DND-41 (cell line): ENCODE results near the gene SMC3.
"Not testable (repeated sequence)": the region's sequence is repeated elsewhere in the genome, so short reads cannot be mapped to it uniquely, and the experiment has no call there.

Experiments used
- ATAC-seq: fragments of 200-7000 bp; cut with Tn5 transposase; 3 replicates; pipeline ENCODE4 v1.9.1; 2021; ENCODE audit warnings: low read depth; ENCODE audit not compliant: insufficient read depth
- DNase-seq: peaks from one replicate; pipeline ENCODE4 v3.0.0-alpha.2; 2020
- H2AFZ ChIP-seq: 2 replicates; pipeline ENCODE4 v1.6.0; 2012; ENCODE audit warnings: low read depth, low read length
- H3K27ac ChIP-seq: 2 replicates; pipeline ENCODE4 v1.5.1; 2012; ENCODE audit warnings: low read length, inconsistent platforms
- H3K27me3 ChIP-seq: fragments of 200-600 bp; sonication (generic); 2 replicates; pipeline ENCODE4 v1.6.0; 2012; ENCODE audit warnings: low read length, mild to moderate bottlenecking, inconsistent platforms; ENCODE audit not compliant: insufficient read depth, poor library complexity
- H3K36me3 ChIP-seq: 2 replicates; pipeline ENCODE4 v1.5.1; 2012; ENCODE audit warnings: low read length, inconsistent platforms; ENCODE audit not compliant: insufficient read depth
- H3K4me1 ChIP-seq: 2 replicates; pipeline ENCODE4 v1.5.1; 2012; ENCODE audit warnings: mild to moderate bottlenecking, low read length; ENCODE audit not compliant: insufficient read depth
- H3K4me2 ChIP-seq: 2 replicates; pipeline ENCODE4 v1.6.0; 2012; ENCODE audit warnings: mild to moderate bottlenecking, moderate library complexity, low read length, inconsistent platforms; ENCODE audit not compliant: insufficient read depth
- H3K4me3 ChIP-seq, 2 experiments: fragments of 200-600 bp in 1 of 2; shearing (Covaris generic) in 1 of 2; 2 replicates each; pipeline ENCODE4 v1.5.1; 2012 to 2016; ENCODE audit warnings: inconsistent platforms in 2 of 2, low read length in 2 of 2, mild to moderate bottlenecking in 2 of 2, low read depth in 1 of 2, moderate library complexity in 1 of 2
- H3K79me2 ChIP-seq: 2 replicates; pipeline ENCODE4 v1.6.0; 2012; ENCODE audit warnings: low read length, inconsistent platforms; ENCODE audit not compliant: insufficient read depth
- H3K9ac ChIP-seq: 2 replicates; pipeline ENCODE4 v1.6.0; 2012; ENCODE audit warnings: low read depth, mild to moderate bottlenecking, inconsistent platforms, low read length, moderate library complexity
- H3K9me3 ChIP-seq: 2 replicates; pipeline ENCODE4 v1.5.1; 2012; ENCODE audit warnings: low read length, moderate library complexity, mild to moderate bottlenecking, inconsistent platforms; ENCODE audit not compliant: insufficient read depth, severe bottlenecking
- H4K20me1 ChIP-seq: 2 replicates; pipeline ENCODE4 v1.6.0; 2012; ENCODE audit warnings: low read length; ENCODE audit not compliant: insufficient read depth
- EZH2 ChIP-seq: IDR thresholded peaks from 3 replicates; pipeline ENCODE4 v1.6.1; 2012; ENCODE audit warnings: borderline replicate concordance, low read depth, mild to moderate bottlenecking, moderate library complexity, low read length, inconsistent platforms; ENCODE audit not compliant: severe bottlenecking
- TF ChIP-seq, protein P1 (sequence below): IDR thresholded peaks from 2 replicates; pipeline ENCODE4 v1.5.1; 2012; ENCODE audit warnings: borderline replicate concordance, low read length, moderate library complexity, mild to moderate bottlenecking; ENCODE audit not compliant: poor library complexity, severe bottlenecking; ENCODE audit errors: extremely low read depth

SMC3 gene

DNA sequence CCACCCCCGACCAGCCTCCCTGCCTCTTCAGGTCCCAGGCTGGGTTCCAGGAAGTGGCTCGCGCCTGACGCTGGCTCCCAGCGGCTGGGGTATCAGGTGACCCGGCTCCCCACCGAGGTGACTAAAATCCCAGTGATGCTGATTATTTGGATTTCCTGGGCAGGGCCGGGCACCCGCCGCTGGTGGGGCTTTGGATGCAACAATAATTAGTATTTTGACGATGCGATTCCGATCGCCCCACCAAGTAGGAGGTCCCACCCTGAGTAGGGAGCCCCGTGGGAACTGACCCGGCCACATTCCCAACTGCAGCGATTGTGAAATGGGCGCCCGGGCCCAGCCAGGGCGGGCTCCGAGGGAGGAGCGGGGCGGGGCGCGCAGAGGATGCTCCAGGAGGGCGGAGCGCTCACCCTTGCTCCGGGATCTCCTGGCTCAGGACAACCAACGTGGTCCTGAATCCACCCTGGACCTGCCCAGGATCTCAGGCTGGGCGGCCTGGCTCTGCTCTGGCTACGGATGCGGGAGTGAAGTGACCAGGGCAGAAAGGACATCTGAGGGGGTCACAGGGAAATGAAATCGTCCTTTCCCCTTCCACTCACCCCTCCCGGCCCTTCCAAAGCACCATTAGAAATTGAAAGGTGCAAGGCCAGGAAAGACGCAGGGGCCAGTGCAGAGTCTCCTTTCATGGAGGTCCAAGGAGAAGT is 37.2 kb upstream of the SMC3 start:
- Histone ChIP-seq H3K9ac (no peak overlapping the region), H4K20me1 (no peaks in the 10 kb centered on the region), H3K4me2 (no peak overlapping the region), H3K27ac (no peak overlapping the region), H3K27me3 (peaks cover 3% of the 10 kb centered on the region), H3K4me3 (no peak overlapping the region), H3K9me3 (no peaks in the 10 kb centered on the region), H2AFZ (no peak overlapping the region), H3K36me3 (no peaks in the 10 kb centered on the region), H3K4me1 (no peaks in the 10 kb centered on the region), H3K79me2 (no peaks in the 10 kb centered on the region)
- ATAC-seq: no peak
- no peak for TF ChIP-seq EZH2
- TF ChIP-seq, protein P1, sequence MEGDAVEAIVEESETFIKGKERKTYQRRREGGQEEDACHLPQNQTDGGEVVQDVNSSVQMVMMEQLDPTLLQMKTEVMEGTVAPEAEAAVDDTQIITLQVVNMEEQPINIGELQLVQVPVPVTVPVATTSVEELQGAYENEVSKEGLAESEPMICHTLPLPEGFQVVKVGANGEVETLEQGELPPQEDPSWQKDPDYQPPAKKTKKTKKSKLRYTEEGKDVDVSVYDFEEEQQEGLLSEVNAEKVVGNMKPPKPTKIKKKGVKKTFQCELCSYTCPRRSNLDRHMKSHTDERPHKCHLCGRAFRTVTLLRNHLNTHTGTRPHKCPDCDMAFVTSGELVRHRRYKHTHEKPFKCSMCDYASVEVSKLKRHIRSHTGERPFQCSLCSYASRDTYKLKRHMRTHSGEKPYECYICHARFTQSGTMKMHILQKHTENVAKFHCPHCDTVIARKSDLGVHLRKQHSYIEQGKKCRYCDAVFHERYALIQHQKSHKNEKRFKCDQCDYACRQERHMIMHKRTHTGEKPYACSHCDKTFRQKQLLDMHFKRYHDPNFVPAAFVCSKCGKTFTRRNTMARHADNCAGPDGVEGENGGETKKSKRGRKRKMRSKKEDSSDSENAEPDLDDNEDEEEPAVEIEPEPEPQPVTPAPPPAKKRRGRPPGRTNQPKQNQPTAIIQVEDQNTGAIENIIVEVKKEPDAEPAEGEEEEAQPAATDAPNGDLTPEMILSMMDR: no peak
- no peak for DNase-seq

DNA sequence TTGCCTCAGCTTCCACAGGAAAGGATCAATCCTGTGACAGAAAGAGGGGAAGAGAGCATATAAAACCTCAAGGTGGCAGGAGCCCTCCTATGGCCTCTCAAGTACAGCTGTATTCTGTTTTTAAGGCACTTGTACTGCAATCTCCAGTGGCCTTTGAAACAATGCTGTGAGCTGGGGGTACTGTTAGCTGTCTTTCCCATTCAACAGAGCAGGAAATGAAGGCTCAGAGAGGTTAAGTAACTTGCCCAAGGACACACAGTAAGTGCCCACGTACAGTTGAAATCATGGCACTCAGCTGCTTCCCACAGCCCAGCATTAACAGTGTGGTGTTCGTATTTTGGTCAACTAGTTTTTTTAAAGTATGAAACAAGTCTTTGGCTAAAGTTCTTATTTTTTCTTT is 35.8 kb upstream of the SMC3 start:
- Histone ChIP-seq H3K4me1 (peaks cover 9% of the 10 kb centered on the region), H3K36me3 (no peaks in the 10 kb centered on the region), H3K4me2 (no peak overlapping the region), H3K4me3 (no peak overlapping the region), H3K27ac (no peak overlapping the region), H2AFZ (no peak overlapping the region), H4K20me1 (no peaks in the 10 kb centered on the region), H3K27me3 (peaks cover 3% of the 10 kb centered on the region), H3K9ac (no peak overlapping the region), H3K9me3 (no peaks in the 10 kb centered on the region), H3K79me2 (no peaks in the 10 kb centered on the region)
- TF ChIP-seq, protein P1: no peak
- no peak for TF ChIP-seq EZH2
- DNase-seq: no peak
- no peak for ATAC-seq

DNA sequence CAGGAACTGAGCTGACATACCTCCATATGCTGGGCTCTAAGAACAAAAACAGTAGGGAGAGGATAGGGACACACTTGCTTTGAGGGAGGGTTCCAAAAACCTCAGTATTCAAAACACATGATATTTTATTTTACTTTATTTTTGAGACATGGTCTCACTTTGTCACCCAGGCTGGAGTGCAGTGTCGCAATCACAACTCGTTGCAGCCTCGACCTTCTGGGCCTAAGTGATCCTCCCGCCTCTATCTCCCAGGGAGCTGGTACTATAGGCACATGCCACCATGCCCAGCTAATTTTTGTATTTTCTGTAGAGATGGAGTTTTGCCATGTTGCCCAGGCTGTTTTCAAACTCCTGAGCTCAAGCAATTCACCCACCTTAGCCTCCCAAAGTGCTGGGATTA is 34.9 kb upstream of the SMC3 start:
- H3K27ac ChIP-seq, H3K4me2 ChIP-seq, H3K27me3 ChIP-seq, H3K79me2 ChIP-seq, H3K36me3 ChIP-seq, H3K4me3 ChIP-seq, DNase-seq, H2AFZ ChIP-seq, H3K4me1 ChIP-seq, H3K9me3 ChIP-seq, H4K20me1 ChIP-seq, H3K9ac ChIP-seq, ATAC-seq: not testable (repeated sequence)

DNA sequence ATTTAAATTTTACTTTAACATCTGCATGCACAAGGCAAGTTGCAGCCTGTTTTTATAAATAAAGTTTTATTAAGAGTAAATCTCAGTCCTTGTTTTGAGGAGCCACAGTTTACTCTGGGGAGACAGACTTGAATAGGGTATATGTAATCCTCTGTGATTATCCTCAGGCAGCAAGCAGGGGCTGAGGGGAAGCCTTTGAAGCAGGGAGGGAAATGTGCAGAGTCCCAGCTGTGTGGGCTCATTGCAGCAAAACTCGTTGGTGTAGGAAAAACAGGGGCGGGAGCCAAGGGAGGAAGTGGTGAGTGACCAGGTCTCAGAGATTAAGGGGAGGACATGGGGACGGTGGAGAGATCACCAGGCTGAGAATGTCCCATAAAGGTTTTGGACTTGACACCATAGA is 34.3 kb upstream of the SMC3 start:
- no peak overlapping the region for H3K4me3 ChIP-seq
- no peak for TF ChIP-seq EZH2
- TF ChIP-seq, protein P1: no peak
- H3K4me2 ChIP-seq: no peak overlapping the region
- no peaks in the 10 kb centered on the region for H3K36me3 ChIP-seq
- no peaks in the 10 kb centered on the region for H3K79me2 ChIP-seq
- no peak overlapping the region for H3K9ac ChIP-seq
- no peak for DNase-seq
- ATAC-seq: no peak
- H3K9me3 ChIP-seq: no peaks in the 10 kb centered on the region
- peaks cover 9% of the 10 kb centered on the region for H3K4me1 ChIP-seq
- H3K27ac ChIP-seq: no peak overlapping the region
- no peaks in the 10 kb centered on the region for H4K20me1 ChIP-seq
- H2AFZ ChIP-seq: no peak overlapping the region
- peaks cover 3% of the 10 kb centered on the region for H3K27me3 ChIP-seq
